SU-DHL-6 (cell line): ENCODE measurements around the gene GFPT2.

Experiments used
- H2AFZ ChIP-seq: fragments of 200-600 bp; sonication (generic); 2 replicates; pipeline ENCODE4 v1.6.1; 2014; ENCODE audit warnings: low read depth, mild to moderate bottlenecking, moderate library complexity, mixed read lengths, antibody characterized with exemption, low read length; ENCODE audit not compliant: severe bottlenecking
- H3F3A ChIP-seq: fragments of 200-600 bp; shearing (Covaris generic); 2 replicates; pipeline ENCODE4 v1.6.0; 2016; ENCODE audit warnings: antibody characterized with exemption, mild to moderate bottlenecking; ENCODE audit not compliant: insufficient read depth
- H3K27ac ChIP-seq: fragments of 200-600 bp; sonication (generic); 2 replicates; pipeline ENCODE4 v1.5.1; 2016; ENCODE audit warnings: low read depth, mild to moderate bottlenecking, low read length, moderate library complexity, mixed read lengths
- H3K27me3 ChIP-seq: fragments of 200-600 bp; sonication (generic), shearing (Covaris generic); 2 replicates; pipeline ENCODE4 v1.6.0; 2014; ENCODE audit warnings: mild to moderate bottlenecking, low read length
- H3K36me3 ChIP-seq: fragments of 200-600 bp; sonication (generic); 2 replicates; pipeline ENCODE4 v1.6.1; 2014; ENCODE audit warnings: mild to moderate bottlenecking, low read length, mixed read lengths
- H3K4me2 ChIP-seq: fragments of 300-600, 200-600 bp; shearing (Covaris generic), sonication (generic); 2 replicates; pipeline ENCODE4 v1.6.0; 2014; ENCODE audit warnings: low read length, low read depth, mild to moderate bottlenecking; ENCODE audit not compliant: poor library complexity, severe bottlenecking
- H3K4me3 ChIP-seq: fragments of 200-600 bp; sonication (generic); 2 replicates; pipeline ENCODE4 v1.5.1; 2014; ENCODE audit warnings: antibody characterized with exemption, low read length, mild to moderate bottlenecking, mixed read lengths; ENCODE audit not compliant: insufficient read depth, poor library complexity, severe bottlenecking
- H3K79me2 ChIP-seq: fragments of 200-600 bp; sonication (generic); 2 replicates; pipeline ENCODE4 v1.6.1; 2014; ENCODE audit warnings: mild to moderate bottlenecking, low read length, moderate library complexity; ENCODE audit not compliant: insufficient read depth
- H3K9ac ChIP-seq: fragments of 200-600 bp; sonication (generic); 2 replicates; pipeline ENCODE4 v1.7.0; 2014; ENCODE audit warnings: mild to moderate bottlenecking, low read length
- H3K9me2 ChIP-seq: fragments of 200-600 bp; sonication (generic); replicated peaks from 2 replicates; pipeline ENCODE4 v1.6.1; 2014; ENCODE audit warnings: low read length; ENCODE audit not compliant: insufficient read depth
- H3K9me3 ChIP-seq: fragments of 200-600 bp; sonication (generic); 2 replicates; pipeline ENCODE4 v1.6.1; 2014; ENCODE audit warnings: low read length, mixed read lengths; ENCODE audit not compliant: insufficient read depth
- H4K20me1 ChIP-seq: fragments of 200-600 bp; sonication (generic); 2 replicates; pipeline ENCODE4 v1.6.1; 2014; ENCODE audit warnings: low read depth, mild to moderate bottlenecking, antibody characterized with exemption, low read length, moderate library complexity, mixed read lengths
- CTCF ChIP-seq: fragments of 200-600 bp; sonication (generic); IDR thresholded peaks from one replicate; pipeline ENCODE4 v1.5.1; 2017; ENCODE audit warnings: antibody characterized with exemption, mild to moderate bottlenecking, low read length, moderate library complexity; ENCODE audit not compliant: insufficient read depth, poor library complexity, severe bottlenecking
- EZH2phosphoT487 ChIP-seq: fragments of 200-600 bp; sonication (generic), shearing (Covaris generic); conservative IDR thresholded peaks from 2 replicates; pipeline ENCODE4 v1.6.1; 2018; ENCODE audit warnings: mild to moderate bottlenecking, antibody characterized with exemption, low read length, moderate library complexity, mixed read lengths

GFPT2 gene

GRCh38 chr5:180287868-180288267 lies 65.3 kb downstream of the GFPT2 start:
- H3K36me3 ChIP-seq, result no peaks in the 10 kb centered on the region

GRCh38 chr5:180287404-180287803 lies 65.7 kb downstream of the GFPT2 start:
- H3K4me2 ChIP-seq, result no peak overlapping the region
- TF ChIP-seq CTCF (no peak), EZH2phosphoT487 (no peak)
- peaks cover 80% of the 10 kb centered on the region for H3K79me2 ChIP-seq

More at GRCh38 chr5:180287868-180288267, 65.3 kb downstream of the GFPT2 start:
- Histone ChIP-seq H2AFZ (no peak overlapping the region), H3K9me2 (no peaks in the 10 kb centered on the region), H3K9me3 (no peaks in the 10 kb centered on the region), H3K4me3 (no peak overlapping the region), H3K27ac (no peak overlapping the region), H3K27me3 (no peaks in the 10 kb centered on the region), H3K79me2 (peaks cover 75% of the 10 kb centered on the region), H3K4me2 (no peak overlapping the region), H3K9ac (no peak overlapping the region), H4K20me1 (peaks cover 9% of the 10 kb centered on the region; the same call in 1 of the 2 replicates), H3F3A (no peaks in the 10 kb centered on the region)
- TF ChIP-seq CTCF (no peak), EZH2phosphoT487 (no peak)

GRCh38 chr5:180284149-180284548 lies 69.0 kb downstream of the GFPT2 start:
- Histone ChIP-seq H3K27ac (no peak overlapping the region), H3K27me3 (no peaks in the 10 kb centered on the region), H3K79me2 (peaks cover 68% of the 10 kb centered on the region), H3K4me3 (no peak overlapping the region), H3K9me2 (no peaks in the 10 kb centered on the region), H4K20me1 (peaks cover 5% of the 10 kb centered on the region; the same call in 1 of the 2 replicates), H3K4me2 (no peak overlapping the region), H3K36me3 (peaks cover 13% of the 10 kb centered on the region), H3K9ac (no peak overlapping the region), H3K9me3 (no peaks in the 10 kb centered on the region), H3F3A (no peaks in the 10 kb centered on the region), H2AFZ (no peak overlapping the region)
- TF ChIP-seq CTCF, result no peak
- TF ChIP-seq EZH2phosphoT487, result no peak

More at GRCh38 chr5:180287404-180287803, 65.7 kb downstream of the GFPT2 start:
- Histone ChIP-seq H3K27ac (no peak overlapping the region), H3K9ac (no peak overlapping the region), H4K20me1 (peaks cover 9% of the 10 kb centered on the region; the same call in 1 of the 2 replicates), H3F3A (no peaks in the 10 kb centered on the region), H3K4me3 (no peak overlapping the region), H3K36me3 (no peaks in the 10 kb centered on the region), H3K27me3 (no peaks in the 10 kb centered on the region), H2AFZ (no peak overlapping the region), H3K9me2 (no peaks in the 10 kb centered on the region), H3K9me3 (no peaks in the 10 kb centered on the region)
